ENCODE measurements around the gene TRIP6.
"Not testable (repeated sequence)": the region's sequence is repeated elsewhere in the genome, so short reads cannot be mapped to it uniquely, and the experiment has no call there.

The TRIP6 gene

GRCh38 chr7:100911484-100911883 lies 44.3 kb downstream of the TRIP6 start:
- TF ChIP-seq CTCF (IDR thresholded peaks at IDR 0.05): no peak
- no peak for DNase-seq (ENCODE audit: low spot score)
- Histone ChIP-seq H3K4me3 (no peak overlapping the region), H3K27ac (no peak overlapping the region)

GRCh38 chr7:100914208-100914878 lies 47.2 kb downstream of the TRIP6 start:
- H3K4me3 ChIP-seq: no peak overlapping the region
- DNase-seq (ENCODE audit: low spot score): no peak
- H3K27ac ChIP-seq: no peak overlapping the region
- TF ChIP-seq CTCF (IDR thresholded peaks at IDR 0.05): no peak

- no peak for TF ChIP-seq CTCF (IDR thresholded peaks at IDR 0.05)
- DNase-seq (ENCODE audit: low spot score): no peak
- Histone ChIP-seq H3K4me3 (no peak overlapping the region), H3K27ac (no peak overlapping the region)
Measured at GRCh38 chr7:100914879-100915447, 47.8 kb downstream of the TRIP6 start.

- not testable (repeated sequence) for H3K4me3 ChIP-seq; DNase-seq (ENCODE audit: low spot score); H3K27ac ChIP-seq
Measured at GRCh38 chr7:100919335-100919734, 52.1 kb downstream of the TRIP6 start.

- H3K27ac ChIP-seq: not testable (repeated sequence)
Measured at GRCh38 chr7:100919779-100920437, 52.7 kb downstream of the TRIP6 start.

GRCh38 chr7:100921039-100921438 lies 53.9 kb downstream of the TRIP6 start:
- no peak for DNase-seq (ENCODE audit: low spot score)
- Histone ChIP-seq H3K27ac (no peak overlapping the region), H3K4me3 (no peak overlapping the region)
- no peak for TF ChIP-seq CTCF (IDR thresholded peaks at IDR 0.05)

More at GRCh38 chr7:100919779-100920437, 52.7 kb downstream of the TRIP6 start:
- not testable (repeated sequence) for DNase-seq (ENCODE audit: low spot score); H3K4me3 ChIP-seq

All from coronary artery (tissue), 2 donors.